Measurements from ENCODE around the gene ACTN2. TPM values are rescaled to one million over a fixed set of nuclear protein-coding genes. Genes with fewer than 3 reads are reported as not detected.

Gene ACTN2
- total and polyA plus RNA-seq, 2 donors (not counting 3 experiments of a cell fraction or from before 2014, with no cell fraction given) = 0.22 to 0.55 TPM

DNA sequence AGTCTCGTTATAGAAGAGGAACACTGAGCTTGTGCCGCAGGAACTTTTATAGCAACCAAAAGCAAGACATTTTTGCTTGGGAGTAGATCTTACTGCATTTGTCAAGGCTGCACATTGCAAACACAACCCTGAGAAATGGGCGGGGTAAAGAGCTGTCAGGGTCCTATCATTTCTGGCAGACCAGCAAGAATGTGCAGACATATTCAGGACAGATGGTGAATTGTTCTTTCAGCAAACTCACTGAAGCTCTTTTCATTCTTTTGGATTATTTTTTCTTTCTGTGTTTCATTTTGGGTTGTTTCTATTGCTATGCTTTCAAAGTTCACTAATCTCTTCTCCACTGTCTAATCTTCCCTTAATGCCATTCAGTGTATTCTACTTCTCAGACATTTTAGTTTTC lies 5.1 kb upstream of the ACTN2 start:
- Histone ChIP-seq H3K27me3 (ENCODE audit: control insufficient read depth in 2 of 2, insufficient read depth in 2 of 2, low read length in 2 of 2) (peaks cover 7 to 15% of the 10 kb centered on the region in 2 experiments), H3K79me2 (ENCODE audit: control insufficient read depth, insufficient read depth, low read length) (no peaks in the 10 kb centered on the region), H4K20me1 (replicated peaks; ENCODE audit: control insufficient read depth, extremely low read depth, insufficient read depth, low read length) (no peaks in the 10 kb centered on the region), H2AFZ (ENCODE audit: low read depth, low read length) (no peak overlapping the region), H3K36me3 (ENCODE audit: control insufficient read depth in 2 of 2, extremely low read depth in 1 of 2, insufficient read depth in 2 of 2, low read length in 2 of 2) (no peaks in the 10 kb centered on the region), H3K4me3 (replicated peaks in 1 of 3; ENCODE audit: insufficient read depth in 1 of 3, low read depth in 1 of 3, low read length in 3 of 3) (no peak overlapping the region), H3K4me2 (ENCODE audit: insufficient read depth, low read length) (no peak overlapping the region), H3K9me1 (replicated peaks; ENCODE audit: control insufficient read depth, extremely low read depth, insufficient read depth, low read length) (no peaks in the 10 kb centered on the region), H3K4me1 (ENCODE audit: control insufficient read depth, extremely low read depth, insufficient read depth, low read length) (no peaks in the 10 kb centered on the region), H3K9me3 (replicated peaks; ENCODE audit: control insufficient read depth, insufficient read depth, low read length) (no peaks in the 10 kb centered on the region), H3K27ac (ENCODE audit: insufficient read depth, low read depth, low read length) (no peak overlapping the region), H3K9ac (replicated peaks; ENCODE audit: extremely low read depth, insufficient read depth, low read length) (no peak overlapping the region)
- CTCF ChIA-PET = interaction anchor here (3.1 kb wide), 1 partner anchor 78 kb away, joined by 12 read pairs; no protein-coding TSS in a partner anchor
- FAIRE-seq = no peak
- intact Hi-C loops (cut with micrococcal nuclease) (no loop called here), dilution Hi-C loops (cut with MboI; ENCODE audit: extremely low pct_ligation_motif_present, low sequenced_read_pairs) (no loop called here)
- POLR2A ChIA-PET = no interaction called here
- DNase-seq (ENCODE audit: low read depth, low spot score) = no peak
- no TSS peak for BruUV-seq (replicated peaks)
- no peak for TF ChIP-seq GATA2 (IDR thresholded peaks at IDR 0.05; ENCODE audit: insufficient read depth, insufficient read length, low read depth, low read length)
- no peak for TF ChIP-seq FOS (IDR thresholded peaks at IDR 0.05; ENCODE audit: borderline replicate concordance, insufficient read depth, low read length)
- TF ChIP-seq JUN (IDR thresholded peaks at IDR 0.05; ENCODE audit: borderline replicate concordance, insufficient read depth, insufficient read length, low read depth) = no peak
- TF ChIP-seq MYC (IDR thresholded peaks at IDR 0.05; ENCODE audit: low read depth, low read length) = no peak
- TF ChIP-seq POLR2AphosphoS5 (IDR thresholded peaks at IDR 0.05; ENCODE audit: insufficient read depth, low read depth, low read length) = no peak
- TF ChIP-seq, protein P1, sequence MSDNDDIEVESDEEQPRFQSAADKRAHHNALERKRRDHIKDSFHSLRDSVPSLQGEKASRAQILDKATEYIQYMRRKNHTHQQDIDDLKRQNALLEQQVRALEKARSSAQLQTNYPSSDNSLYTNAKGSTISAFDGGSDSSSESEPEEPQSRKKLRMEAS (IDR thresholded peaks at IDR 0.05; ENCODE audit: insufficient read depth, insufficient read length) = no peak
- no peak for TF ChIP-seq POLR2A (IDR thresholded peaks at IDR 0.05; ENCODE audit: low read depth, low read length)
- TF ChIP-seq, protein P2, sequence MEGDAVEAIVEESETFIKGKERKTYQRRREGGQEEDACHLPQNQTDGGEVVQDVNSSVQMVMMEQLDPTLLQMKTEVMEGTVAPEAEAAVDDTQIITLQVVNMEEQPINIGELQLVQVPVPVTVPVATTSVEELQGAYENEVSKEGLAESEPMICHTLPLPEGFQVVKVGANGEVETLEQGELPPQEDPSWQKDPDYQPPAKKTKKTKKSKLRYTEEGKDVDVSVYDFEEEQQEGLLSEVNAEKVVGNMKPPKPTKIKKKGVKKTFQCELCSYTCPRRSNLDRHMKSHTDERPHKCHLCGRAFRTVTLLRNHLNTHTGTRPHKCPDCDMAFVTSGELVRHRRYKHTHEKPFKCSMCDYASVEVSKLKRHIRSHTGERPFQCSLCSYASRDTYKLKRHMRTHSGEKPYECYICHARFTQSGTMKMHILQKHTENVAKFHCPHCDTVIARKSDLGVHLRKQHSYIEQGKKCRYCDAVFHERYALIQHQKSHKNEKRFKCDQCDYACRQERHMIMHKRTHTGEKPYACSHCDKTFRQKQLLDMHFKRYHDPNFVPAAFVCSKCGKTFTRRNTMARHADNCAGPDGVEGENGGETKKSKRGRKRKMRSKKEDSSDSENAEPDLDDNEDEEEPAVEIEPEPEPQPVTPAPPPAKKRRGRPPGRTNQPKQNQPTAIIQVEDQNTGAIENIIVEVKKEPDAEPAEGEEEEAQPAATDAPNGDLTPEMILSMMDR (IDR thresholded peaks at IDR 0.05; ENCODE audit: extremely low read depth in 1 of 2, insufficient read depth in 1 of 2, low read depth in 1 of 2, low read length in 2 of 2) = no peak
- TF ChIP-seq EZH2 (IDR thresholded peaks at IDR 0.05; ENCODE audit: borderline replicate concordance, low read depth, low read length, severe bottlenecking) = no peak

All from endothelial cell of umbilical vein (primary cell).